Measurements from ENCODE around the gene AAR2. TPM values are rescaled to one million over a fixed set of nuclear protein-coding genes. Genes with fewer than 3 reads are reported as not detected.

The AAR2 gene
- total RNA-seq, 1 donor from 2014 or later = 23.7 TPM

GRCh38 chr20:36299459-36299858, 63.2 kb downstream of the AAR2 start:
- no peak for ATAC-seq
- Histone ChIP-seq H3K27ac (no peak overlapping the region), H3K27me3 (ENCODE audit: low read depth) (peaks cover 83% of the 10 kb centered on the region), H3K4me1 (no peaks in the 10 kb centered on the region), H3K4me3 (no peak overlapping the region), H3K36me3 (no peaks in the 10 kb centered on the region), H3K9me3 (no peaks in the 10 kb centered on the region)
- TF ChIP-seq CTCF (IDR thresholded peaks at IDR 0.05) = no peak
- intact Hi-C loops (cut with DNase I) = no loop called here
- no peak for DNase-seq

GRCh38 chr20:36301359-36302119, 65.3 kb downstream of the AAR2 start:
- intact Hi-C loops (cut with DNase I) = no loop called here

GRCh38 chr20:36303020-36303595, 66.8 kb downstream of the AAR2 start:
- Histone ChIP-seq H3K9me3 (no peaks in the 10 kb centered on the region), H3K36me3 (no peaks in the 10 kb centered on the region), H3K27me3 (ENCODE audit: low read depth) (peaks cover 93% of the 10 kb centered on the region), H3K4me1 (peaks cover 8% of the 10 kb centered on the region), H3K27ac (no peak overlapping the region), H3K4me3 (no peak overlapping the region)
- TF ChIP-seq CTCF (IDR thresholded peaks at IDR 0.05) = no peak
- no peak for DNase-seq
- ATAC-seq = no peak
- intact Hi-C loops (cut with DNase I) = no loop called here

More at GRCh38 chr20:36301359-36302119, 65.3 kb downstream of the AAR2 start:
- Histone ChIP-seq H3K4me1 (peaks cover 2% of the 10 kb centered on the region), H3K4me3 (no peak overlapping the region), H3K36me3 (no peaks in the 10 kb centered on the region), H3K27me3 (ENCODE audit: low read depth) (peaks cover 93% of the 10 kb centered on the region), H3K9me3 (no peaks in the 10 kb centered on the region), H3K27ac (no peak overlapping the region)
- DNase-seq (no peak), ATAC-seq (no peak)
- TF ChIP-seq CTCF (IDR thresholded peaks at IDR 0.05) = no peak

- no peaks in the 10 kb centered on the region for H3K36me3 ChIP-seq
These were observed 67.6 kb downstream of the AAR2 start for GRCh38 chr20:36303831-36304230.

More at GRCh38 chr20:36303831-36304230, 67.6 kb downstream of the AAR2 start:
- peaks cover 8% of the 10 kb centered on the region for H3K4me1 ChIP-seq
- H3K27ac ChIP-seq = no peak overlapping the region
- no peak for TF ChIP-seq CTCF (IDR thresholded peaks at IDR 0.05)
- intact Hi-C loops (cut with DNase I) = no loop called here
- no peak overlapping the region for H3K4me3 ChIP-seq
- DNase-seq = no peak
- no peaks in the 10 kb centered on the region for H3K9me3 ChIP-seq
- peaks cover 93% of the 10 kb centered on the region for H3K27me3 ChIP-seq (ENCODE audit: low read depth)
- no peak for ATAC-seq

Measured in lower lobe of right lung (tissue), 2 donors.